Measurements from ENCODE around the gene BRICD5.

- TF ChIP-seq ZBTB39 (CRISPR knock-in tag; IDR thresholded peaks at IDR 0.05) = no peak
- TF ChIP-seq, protein P1, sequence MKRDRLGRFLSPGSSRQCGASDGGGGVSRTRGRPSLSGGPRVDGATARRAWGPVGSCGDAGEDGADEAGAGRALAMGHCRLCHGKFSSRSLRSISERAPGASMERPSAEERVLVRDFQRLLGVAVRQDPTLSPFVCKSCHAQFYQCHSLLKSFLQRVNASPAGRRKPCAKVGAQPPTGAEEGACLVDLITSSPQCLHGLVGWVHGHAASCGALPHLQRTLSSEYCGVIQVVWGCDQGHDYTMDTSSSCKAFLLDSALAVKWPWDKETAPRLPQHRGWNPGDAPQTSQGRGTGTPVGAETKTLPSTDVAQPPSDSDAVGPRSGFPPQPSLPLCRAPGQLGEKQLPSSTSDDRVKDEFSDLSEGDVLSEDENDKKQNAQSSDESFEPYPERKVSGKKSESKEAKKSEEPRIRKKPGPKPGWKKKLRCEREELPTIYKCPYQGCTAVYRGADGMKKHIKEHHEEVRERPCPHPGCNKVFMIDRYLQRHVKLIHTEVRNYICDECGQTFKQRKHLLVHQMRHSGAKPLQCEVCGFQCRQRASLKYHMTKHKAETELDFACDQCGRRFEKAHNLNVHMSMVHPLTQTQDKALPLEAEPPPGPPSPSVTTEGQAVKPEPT (CRISPR knock-in tag; IDR thresholded peaks at IDR 0.05; ENCODE audit: low read depth) = no peak
- TF ChIP-seq KLF12 (CRISPR knock-in tag; IDR thresholded peaks at IDR 0.05; ENCODE audit: borderline replicate concordance) = no peak
- TF ChIP-seq, protein P2, sequence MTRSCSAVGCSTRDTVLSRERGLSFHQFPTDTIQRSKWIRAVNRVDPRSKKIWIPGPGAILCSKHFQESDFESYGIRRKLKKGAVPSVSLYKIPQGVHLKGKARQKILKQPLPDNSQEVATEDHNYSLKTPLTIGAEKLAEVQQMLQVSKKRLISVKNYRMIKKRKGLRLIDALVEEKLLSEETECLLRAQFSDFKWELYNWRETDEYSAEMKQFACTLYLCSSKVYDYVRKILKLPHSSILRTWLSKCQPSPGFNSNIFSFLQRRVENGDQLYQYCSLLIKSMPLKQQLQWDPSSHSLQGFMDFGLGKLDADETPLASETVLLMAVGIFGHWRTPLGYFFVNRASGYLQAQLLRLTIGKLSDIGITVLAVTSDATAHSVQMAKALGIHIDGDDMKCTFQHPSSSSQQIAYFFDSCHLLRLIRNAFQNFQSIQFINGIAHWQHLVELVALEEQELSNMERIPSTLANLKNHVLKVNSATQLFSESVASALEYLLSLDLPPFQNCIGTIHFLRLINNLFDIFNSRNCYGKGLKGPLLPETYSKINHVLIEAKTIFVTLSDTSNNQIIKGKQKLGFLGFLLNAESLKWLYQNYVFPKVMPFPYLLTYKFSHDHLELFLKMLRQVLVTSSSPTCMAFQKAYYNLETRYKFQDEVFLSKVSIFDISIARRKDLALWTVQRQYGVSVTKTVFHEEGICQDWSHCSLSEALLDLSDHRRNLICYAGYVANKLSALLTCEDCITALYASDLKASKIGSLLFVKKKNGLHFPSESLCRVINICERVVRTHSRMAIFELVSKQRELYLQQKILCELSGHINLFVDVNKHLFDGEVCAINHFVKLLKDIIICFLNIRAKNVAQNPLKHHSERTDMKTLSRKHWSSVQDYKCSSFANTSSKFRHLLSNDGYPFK (CRISPR knock-in tag; IDR thresholded peaks at IDR 0.05; ENCODE audit: borderline replicate concordance) = no peak
- no peak for TF ChIP-seq ZBTB49 (CRISPR knock-in tag; IDR thresholded peaks at IDR 0.05; ENCODE audit: borderline replicate concordance)
- no peak for TF ChIP-seq EZH2 (conservative IDR thresholded peaks at IDR 0.05; ENCODE audit: low read depth, low read length)
- no peak for TF ChIP-seq CTCF (CRISPR knock-in tag; IDR thresholded peaks at IDR 0.05)
- TF ChIP-seq, protein P3, sequence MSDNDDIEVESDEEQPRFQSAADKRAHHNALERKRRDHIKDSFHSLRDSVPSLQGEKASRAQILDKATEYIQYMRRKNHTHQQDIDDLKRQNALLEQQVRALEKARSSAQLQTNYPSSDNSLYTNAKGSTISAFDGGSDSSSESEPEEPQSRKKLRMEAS (IDR thresholded peaks at IDR 0.05) = no peak
- no peak for TF ChIP-seq ZNF761 (CRISPR knock-in tag; conservative IDR thresholded peaks at IDR 0.05)
- no peak for TF ChIP-seq CHCHD3 (CRISPR knock-in tag; IDR thresholded peaks at IDR 0.05)
- no peak for TF ChIP-seq ATF7 (IDR thresholded peaks at IDR 0.05)
- TF ChIP-seq ATF7 (CRISPR knock-in tag; IDR thresholded peaks at IDR 0.05) = no peak
- TF ChIP-seq NRL (CRISPR knock-in tag; IDR thresholded peaks at IDR 0.05; ENCODE audit: borderline replicate concordance) = no peak
These were observed 2.4 kb downstream of the BRICD5 start for GRCh38 chr16:2208308-2208707.
